SH-SY5Y (cell line): ENCODE measurements around the gene PRF1.

Source experiments
- GATA2 ChIP-seq: IDR thresholded peaks from 2 replicates; pipeline ENCODE4 v1.6.1; 2011; ENCODE audit warnings: mild to moderate bottlenecking, low read depth, low read length
- GATA3 ChIP-seq: IDR thresholded peaks from 2 replicates; pipeline ENCODE4 v1.6.1; 2011; ENCODE audit warnings: low read depth, mild to moderate bottlenecking, low read length, moderate library complexity

Gene PRF1

DNA sequence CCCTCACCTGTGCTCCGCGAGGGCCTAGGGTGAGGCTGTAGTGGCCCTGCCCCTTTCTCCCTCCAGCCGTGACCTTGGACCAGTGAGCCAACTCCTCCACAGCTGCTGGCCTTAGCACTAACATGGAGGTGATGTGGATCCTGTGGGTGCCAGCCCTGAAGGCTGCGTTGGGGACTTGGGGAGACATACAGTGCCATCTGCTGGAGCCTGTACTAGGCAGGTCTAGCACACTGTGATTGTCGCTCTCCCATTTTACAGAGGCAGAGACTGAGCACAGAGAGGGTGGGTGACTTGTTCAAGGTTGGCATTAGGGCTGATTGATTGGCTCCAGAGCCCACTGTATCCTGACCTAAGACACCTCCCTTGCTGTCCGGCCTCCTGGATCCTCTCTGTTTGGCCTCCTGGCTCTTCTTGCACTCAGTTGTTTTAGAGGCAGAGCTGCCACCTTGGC, 37.6 kb downstream of the PRF1 start:
- TF ChIP-seq GATA3 (no peak), GATA2 (no peak)

DNA sequence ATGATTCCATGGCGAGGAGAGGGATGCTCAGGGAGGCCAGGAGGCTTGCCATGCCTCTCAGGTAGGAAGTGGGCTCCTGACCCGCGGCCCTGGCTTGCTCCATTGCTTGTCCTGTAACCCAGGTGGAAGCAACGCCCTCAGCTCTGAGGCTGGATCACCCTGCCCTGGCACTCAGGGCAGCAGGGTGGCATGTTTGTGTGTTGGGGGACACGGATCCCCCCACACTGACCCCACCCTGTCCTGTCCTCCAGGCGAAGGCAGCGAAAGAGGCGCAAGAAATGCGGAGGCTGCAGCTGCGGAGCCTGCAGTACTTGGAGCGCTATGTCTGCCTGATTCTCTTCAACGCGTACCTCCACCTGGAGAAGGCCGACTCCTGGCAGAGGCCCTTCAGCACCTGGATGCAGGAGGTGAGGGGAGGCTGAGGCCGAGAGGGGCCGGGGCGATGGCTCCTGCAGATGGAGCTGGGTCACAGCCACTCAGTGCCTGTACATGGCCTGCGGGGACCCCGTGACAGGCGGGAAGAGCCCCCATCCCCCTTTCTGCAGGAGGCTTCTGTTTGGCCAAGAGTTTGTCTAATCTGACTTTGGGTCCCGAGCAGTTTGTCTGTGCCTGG, 38.3 kb downstream of the PRF1 start:
- TF ChIP-seq GATA2 (no peak), GATA3 (no peak)

DNA sequence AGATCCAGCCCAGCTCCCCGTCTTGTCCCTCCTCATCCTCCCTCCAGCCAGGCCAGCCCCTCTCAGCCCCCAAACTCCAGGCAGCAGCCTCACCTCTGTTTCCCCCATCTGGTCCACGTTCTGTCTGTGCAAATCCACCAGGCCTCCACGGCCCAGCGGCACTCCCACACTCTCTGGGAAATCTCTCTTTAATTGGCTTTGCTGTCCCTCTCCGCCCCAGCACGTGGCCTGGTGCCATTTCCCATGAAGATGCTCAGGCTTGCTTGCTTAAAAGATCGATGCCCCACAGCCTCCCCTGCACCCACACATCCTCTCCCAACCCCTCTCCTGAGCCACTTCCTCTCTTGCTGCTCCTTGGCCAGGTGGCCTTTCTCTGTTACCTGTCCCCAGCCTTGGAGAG, 39.3 kb downstream of the PRF1 start:
- no peak for TF ChIP-seq GATA2
- no peak for TF ChIP-seq GATA3

DNA sequence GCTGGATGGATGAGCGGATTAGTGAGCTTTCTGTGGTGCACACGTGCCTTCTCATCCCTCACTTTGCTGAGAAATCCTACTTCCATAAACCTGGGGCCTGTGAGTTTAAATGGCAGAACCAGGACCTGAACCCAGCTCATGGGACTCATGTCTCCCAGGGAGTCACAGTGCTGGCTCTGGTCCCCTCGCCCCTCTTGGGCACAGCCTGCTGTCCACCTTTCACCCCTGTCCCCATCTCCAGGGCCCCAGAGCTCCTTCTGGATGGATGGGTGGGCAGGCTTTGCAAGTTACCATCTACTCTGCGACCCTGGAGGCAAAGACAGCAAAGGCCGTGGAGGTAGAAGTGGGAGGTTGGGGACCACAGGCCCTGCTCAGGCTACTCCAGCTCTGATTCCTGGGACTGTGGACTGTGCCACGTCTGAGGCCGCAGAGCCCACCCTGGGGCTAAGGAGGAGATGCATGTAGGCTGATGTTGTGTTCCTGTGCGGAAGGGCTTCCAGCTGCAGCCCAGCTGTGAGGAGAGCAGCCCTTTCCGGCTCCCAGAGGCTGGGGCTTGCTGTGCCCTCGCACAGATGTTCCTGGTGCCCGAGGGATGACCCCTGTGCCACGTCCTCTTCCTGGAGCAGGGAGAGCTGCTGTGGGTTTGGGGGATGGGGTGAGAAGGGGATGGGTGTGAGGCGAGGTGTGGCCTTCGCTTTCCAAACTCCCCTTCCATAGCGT, 40.3 kb downstream of the PRF1 start:
- TF ChIP-seq GATA2, result no peak
- TF ChIP-seq GATA3, result no peak

DNA sequence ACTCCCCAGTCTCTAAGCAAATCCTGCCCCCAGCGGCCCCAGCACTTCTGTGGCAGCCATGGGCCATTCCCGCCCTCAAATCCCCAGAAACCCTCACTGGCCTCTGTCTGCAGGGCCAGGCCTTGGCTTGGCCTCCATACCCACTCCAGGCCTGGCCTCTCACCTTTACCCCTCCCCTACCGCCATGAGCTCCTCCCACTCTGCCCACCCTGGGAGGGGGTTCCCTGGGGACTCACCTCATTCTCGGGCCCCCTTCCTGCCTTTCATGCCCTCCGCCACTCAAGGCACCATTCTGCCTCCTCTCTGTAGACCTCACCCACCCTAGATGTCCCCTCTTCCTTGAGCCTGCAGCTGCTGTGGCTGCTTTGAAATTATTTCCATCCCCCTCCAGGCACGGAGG, 41.0 kb downstream of the PRF1 start:
- TF ChIP-seq GATA2 (no peak), GATA3 (no peak)

DNA sequence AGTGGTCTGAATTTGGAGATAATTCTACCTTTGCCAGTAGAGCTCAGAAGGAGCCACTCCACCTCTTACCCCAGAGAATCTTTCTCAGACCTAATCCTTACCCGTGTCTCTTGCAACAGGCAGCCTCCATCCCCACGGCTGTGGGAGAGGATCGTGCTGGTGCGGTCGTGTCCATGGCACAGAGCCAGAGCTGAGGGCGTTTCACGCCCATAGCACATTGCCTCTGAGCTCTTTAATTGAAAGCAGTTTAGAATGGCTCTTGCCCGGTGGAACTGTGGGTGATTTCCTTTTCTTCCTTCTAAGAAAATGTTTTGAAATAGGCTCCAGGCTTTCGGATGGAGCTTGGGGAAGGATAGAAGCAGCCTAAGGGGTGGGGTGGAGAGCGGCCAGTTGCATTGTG, 41.5 kb downstream of the PRF1 start:
- no peak for TF ChIP-seq GATA2
- no peak for TF ChIP-seq GATA3

DNA sequence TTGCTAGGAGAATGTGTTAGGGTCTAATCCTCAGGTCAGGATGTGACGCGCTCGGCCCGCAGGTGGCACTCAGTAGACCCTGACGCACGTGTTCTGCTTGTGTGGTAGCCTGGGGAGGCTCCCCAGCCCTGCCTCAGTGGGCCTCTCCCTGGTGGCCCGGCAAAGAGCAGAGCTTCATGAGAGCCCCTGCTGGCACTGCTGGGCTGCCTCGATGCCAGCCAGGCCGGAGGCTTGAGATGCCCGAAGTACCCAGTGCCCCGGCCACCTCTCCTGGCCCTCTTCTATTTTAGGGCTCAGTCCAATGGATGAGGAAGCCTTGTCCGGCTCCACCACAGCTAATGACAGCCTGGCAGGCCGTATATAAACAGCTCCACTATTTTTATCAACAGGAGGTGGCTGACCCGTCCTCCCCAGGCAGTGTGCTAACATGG, 42.0 kb downstream of the PRF1 start:
- no peak for TF ChIP-seq GATA2
- no peak for TF ChIP-seq GATA3

DNA sequence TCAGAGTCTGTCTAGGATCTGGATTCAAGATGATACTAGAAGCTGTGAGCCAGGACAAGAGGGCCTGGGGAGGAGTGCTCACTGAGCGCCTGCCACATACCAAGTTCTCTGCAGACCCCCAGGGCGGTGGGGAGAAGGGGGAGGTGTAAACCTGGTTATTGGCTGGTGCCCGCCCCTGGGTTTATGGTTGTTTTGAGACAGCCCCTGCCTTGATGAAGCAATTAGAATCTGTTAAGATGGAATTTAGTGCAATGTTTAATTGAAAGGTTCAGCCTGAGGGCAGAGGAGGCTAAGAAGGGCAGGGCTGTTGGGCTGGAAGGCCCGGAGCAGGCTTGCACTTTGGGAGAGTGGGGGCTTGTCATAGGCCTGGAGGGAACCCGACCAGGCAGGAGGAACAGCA, 42.7 kb downstream of the PRF1 start:
- TF ChIP-seq GATA2 (no peak), GATA3 (no peak)

DNA sequence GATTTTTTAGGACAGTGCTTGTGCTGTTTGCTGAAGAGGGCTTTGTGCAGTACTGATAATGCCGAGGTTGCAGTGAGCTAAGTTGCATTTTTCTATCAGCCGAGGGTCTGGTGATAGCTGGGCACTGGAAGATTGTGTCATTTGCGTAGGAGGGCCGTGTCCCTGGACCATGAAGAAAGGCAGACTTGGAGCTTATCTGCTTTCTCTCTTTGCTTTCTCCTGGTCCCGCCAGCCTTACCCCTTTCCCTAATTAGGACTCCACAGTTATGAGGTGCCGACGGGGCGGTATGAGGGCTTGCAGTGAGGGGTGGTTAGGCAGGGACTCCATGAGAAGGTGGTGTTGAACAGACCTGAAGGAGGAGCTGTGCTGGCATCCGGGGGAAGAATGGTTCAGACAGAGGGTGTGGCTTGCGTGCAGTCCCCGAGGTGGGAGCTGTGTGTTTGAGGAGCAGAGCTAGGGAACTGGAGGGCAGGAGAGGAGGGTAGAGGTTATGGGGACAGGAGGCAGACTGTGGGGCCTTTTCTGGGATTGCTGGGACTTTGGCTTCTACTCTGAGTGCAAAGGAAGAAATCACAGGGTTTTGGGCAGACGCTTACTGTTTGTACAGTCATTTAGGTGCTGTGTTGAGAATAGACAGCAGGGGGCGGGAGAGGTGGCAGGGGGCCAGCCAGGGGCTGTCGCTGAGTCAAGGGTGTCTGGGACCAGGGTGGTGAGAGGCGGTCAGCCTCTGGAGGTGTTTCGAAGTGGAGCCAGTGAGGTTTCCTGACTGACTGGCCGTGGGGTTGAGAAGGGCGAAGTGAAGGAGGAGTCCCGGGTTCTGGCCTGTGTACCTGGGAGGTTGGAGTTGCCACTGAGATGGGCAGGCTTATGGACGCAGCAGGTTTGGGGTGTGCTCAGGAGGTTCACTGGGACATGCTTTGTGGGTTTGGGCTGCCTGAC, 43.4 kb downstream of the PRF1 start:
- no peak for TF ChIP-seq GATA3
- TF ChIP-seq GATA2, result no peak

DNA sequence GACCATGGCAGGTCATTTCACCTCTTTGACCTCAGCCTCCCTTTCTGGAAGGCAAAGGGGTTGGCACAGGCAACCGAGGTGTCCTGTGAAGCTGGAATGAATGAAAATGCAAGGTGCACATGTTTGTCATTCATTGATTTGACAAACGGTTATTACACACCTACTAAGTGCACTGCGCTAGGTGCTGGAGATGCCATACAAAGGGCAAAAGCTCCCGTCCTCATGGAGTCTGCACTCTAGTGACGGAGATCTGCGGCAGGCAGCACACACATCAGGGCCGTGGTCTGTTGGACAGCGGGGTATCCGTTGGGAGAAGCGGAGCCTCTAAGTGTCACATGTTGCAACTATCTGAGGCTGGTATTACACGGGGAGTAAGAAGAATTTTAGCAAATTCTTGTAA, 44.2 kb downstream of the PRF1 start:
- TF ChIP-seq GATA2 (no peak), GATA3 (no peak)

DNA sequence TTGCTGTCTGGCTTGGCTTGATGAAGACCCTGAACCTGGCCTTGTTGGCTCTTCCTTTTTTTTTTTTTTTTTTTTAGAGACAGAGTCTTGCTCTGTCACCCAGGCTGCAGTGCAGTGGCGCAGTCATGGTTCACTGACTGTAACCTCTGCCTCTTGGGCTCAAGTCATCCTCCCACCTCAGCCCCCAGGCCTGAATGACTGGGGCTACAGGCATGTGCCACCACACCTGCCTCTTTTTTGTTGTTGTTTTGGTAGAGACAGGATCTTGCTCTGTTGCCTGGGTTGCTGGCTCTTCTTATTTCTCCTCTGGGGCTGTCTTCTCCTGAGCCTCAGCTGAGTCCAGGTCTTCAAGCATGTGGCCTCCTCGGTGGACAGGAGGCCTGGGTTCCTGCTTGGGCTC, 44.7 kb downstream of the PRF1 start:
- TF ChIP-seq GATA2, result no peak
- TF ChIP-seq GATA3, result no peak

DNA sequence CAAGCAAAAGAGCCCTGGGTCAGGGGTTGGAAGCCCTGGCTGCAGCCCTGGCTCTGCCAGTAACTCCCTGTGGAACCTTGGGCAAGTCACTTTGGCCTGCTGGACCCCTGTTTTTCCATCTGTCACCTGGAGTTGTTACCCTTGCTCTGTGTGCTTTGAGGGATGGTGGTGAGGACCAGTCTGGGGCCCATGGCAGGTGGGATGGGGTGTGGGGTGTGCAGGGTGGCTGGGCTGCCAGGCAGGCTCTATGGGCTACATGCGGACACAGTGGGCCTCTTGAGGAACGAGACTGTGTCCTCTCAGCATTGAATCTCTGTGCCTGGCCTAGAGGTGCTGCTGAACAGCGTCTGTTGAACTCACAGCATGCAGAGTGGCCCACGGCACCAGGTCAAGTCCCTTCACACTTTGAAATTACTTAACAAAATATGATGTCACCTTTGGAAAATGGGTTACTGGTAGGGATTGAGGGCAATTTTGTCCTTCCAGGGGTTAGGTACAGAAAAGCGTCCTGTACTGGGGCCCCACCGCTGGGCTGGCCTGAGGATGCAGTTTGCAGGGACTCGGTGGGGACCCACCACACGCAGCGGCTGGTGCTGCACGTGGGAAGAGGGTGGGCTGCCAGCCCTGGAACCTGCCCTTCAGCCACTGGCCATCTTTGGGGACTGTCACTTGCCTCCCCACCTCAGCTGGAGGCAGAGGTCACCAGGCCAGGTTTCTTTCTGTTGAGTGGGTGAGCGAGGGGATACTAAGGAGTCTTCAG, 45.3 kb downstream of the PRF1 start:
- no peak for TF ChIP-seq GATA2
- TF ChIP-seq GATA3, result no peak

DNA sequence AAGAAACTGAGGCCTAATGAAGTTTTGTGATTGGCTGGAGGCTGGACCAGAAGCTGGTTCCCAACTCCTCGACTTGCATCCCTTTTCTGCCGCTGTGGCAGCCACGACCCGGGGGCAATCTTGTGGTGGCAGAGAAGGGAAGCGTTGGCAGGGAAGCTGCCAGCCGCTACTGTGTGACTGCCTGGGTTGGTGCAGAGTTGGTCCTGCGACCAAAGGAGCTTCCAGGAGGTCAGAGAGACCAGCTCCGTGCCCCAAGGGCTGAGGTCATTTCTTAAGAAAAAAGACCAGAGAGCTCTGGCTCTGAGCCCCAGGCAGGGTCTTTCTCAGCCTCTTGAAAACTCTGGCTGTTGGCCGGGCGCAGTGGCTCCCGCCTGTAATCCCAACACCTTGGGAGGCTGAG, 47.2 kb downstream of the PRF1 start:
- TF ChIP-seq GATA3 (no peak), GATA2 (no peak)

DNA sequence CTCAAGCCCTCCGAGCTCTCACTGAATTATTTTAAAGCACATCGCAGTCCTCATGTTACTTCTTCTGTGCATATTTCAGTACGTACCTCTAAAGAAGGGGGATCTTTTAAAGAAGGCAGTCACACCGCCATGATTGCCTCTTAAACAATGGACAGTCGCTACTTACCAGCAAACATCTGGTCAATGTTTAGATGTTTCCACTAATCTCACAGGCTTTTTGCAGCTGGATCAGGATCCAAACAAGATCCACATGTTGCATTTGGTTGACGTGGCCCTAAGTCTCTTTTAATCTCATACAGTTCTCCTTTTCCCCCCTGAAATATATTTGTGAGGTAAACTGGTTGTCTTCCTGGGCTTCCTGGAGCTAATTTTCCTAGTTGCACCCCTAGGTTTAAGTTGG, 50.0 kb downstream of the PRF1 start:
- TF ChIP-seq GATA2 (no peak), GATA3 (no peak)

DNA sequence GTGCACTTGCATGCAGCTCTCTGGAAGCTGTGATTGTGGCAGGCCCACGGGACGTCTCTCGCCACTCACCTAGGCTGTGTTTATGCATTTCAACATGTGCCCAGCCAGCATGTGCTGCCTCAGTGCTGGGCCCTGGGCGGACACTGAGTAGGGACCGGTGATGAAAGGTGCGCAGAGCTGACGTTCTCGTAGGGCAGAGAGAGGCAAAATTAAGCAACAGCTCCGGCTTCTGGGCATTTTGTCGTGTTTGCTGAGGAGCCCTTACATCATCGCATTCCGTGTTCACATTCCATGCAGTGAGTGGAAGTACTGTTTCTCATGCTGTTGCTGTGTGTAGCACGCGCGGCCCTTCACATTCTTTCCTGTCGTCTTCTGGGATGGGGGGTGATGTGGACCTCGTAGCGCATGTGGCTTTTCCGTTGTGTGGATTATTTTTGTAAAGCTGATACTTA, 50.5 kb downstream of the PRF1 start:
- TF ChIP-seq GATA2, result no peak
- TF ChIP-seq GATA3, result no peak
